ENCODE measurements around the gene MICALL2.

Gene MICALL2

DNA sequence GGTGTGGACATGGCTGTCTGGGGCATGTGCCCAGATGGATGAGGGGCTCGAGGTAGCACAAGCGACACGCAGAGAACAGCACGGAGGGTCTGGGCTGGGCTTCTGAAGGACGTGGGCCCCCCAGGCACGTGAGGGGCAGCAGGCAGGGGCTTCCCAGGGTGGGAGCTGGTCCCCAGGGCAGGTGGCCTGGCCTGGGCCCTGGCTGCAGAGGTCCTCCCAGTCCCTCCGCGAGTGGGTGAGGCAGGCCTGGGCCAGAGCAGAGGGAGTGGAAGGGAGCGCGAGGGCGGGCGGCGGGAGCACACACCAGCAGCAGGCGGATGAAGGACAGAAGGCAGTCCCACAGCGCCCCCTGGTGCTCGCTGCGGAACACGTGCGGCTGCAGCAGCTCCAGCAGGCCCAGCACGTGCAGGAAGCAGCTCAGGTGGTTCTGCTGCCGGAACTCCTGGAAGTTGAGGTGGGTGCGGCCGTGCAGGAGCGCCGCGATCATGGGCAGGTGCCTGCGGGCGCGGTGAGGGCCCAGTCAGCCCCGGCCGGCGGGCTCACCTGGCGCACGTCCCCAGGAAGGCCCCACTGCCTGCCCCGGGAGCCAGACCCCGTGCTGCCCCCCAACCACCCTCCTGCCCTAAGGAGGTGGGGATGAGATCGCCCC lies 14.7 kb upstream of the MICALL2 start:
- H4K8ac ChIP-seq (ENCODE audit: low read length), result no peak overlapping the region

DNA sequence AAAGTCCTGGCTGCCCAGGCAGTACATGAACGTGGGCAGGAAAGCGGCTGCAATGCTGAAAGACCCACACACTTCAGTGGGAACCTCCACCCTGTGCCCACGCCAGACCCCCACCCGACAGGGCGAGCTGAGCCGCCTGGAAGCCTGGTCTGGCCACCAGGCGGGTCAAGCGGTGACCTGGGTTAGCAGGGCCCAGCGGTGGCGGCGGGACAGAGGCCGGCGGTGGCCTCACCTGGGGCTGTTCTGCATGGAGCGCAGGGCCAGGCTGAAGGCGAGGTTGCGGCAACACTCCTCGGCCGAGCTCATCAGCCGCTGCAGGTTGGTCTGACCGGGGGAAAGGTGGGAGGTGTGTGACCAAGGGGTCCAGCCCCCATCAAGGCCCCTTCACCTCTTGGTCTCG lies 11.6 kb upstream of the MICALL2 start:
- H3K27ac ChIP-seq (ENCODE audit: low read length, poor library complexity, severe bottlenecking), result no peak overlapping the region
- H3K4ac ChIP-seq (ENCODE audit: low read depth in 1 of 2, low read length in 2 of 2), result no peak overlapping the region
- H3K4me2 ChIP-seq (ENCODE audit: low read length, poor library complexity, severe bottlenecking), result no peak overlapping the region
- H3K9me3 ChIP-seq (ENCODE audit: control insufficient read depth, low read length), result no peaks in the 10 kb centered on the region
- H3K18ac ChIP-seq (ENCODE audit: low read depth in 1 of 2, low read length in 2 of 2), result no peak overlapping the region
- H3K4me3 ChIP-seq (ENCODE audit: insufficient read depth in 1 of 2, low read depth in 1 of 2, low read length in 2 of 2), result no peak overlapping the region
- no peak overlapping the region for H2BK120ac ChIP-seq (ENCODE audit: low read depth, low read length)
- peaks cover 28 to 86% of the 10 kb centered on the region in 2 experiments for H3K36me3 ChIP-seq (ENCODE audit: control insufficient read depth in 1 of 2, insufficient read depth in 2 of 2, low read depth in 1 of 2, low read length in 2 of 2)
- H2BK5ac ChIP-seq (ENCODE audit: low read depth, low read length, poor library complexity, severe bottlenecking), result no peak overlapping the region
- peaks cover 15% of the 10 kb centered on the region for H3K4me1 ChIP-seq (ENCODE audit: control insufficient read depth, insufficient read depth, low read depth, low read length)
- H3K14ac ChIP-seq (ENCODE audit: low read length in 2 of 2), result no peak overlapping the region
- no peak overlapping the region for H4K8ac ChIP-seq (ENCODE audit: low read length)
- H3K27me3 ChIP-seq (ENCODE audit: control insufficient read depth in 1 of 2, insufficient read depth in 1 of 2, low read length in 2 of 2), result no peaks in the 10 kb centered on the region
- no peak overlapping the region for H2BK15ac ChIP-seq (ENCODE audit: low read depth, poor library complexity, severe bottlenecking)
- H3K79me1 ChIP-seq (replicated peaks; ENCODE audit: low read length, poor library complexity, severe bottlenecking), result peaks cover 1% of the 10 kb centered on the region
- H3K9ac ChIP-seq (ENCODE audit: low read length), result no peak overlapping the region
- H3K23ac ChIP-seq (ENCODE audit: low read length in 2 of 2), result no peak overlapping the region
- no peak overlapping the region for H4K91ac ChIP-seq (ENCODE audit: low read length)
- H2AK5ac ChIP-seq (ENCODE audit: low read length, severe bottlenecking), result no peak overlapping the region
- no peak for DNase-seq
- no peak overlapping the region for H2AFZ ChIP-seq (ENCODE audit: low read depth, low read length)
- 99% methylated on average over 18 of the region's 21 CpGs for WGBS
- no peak overlapping the region for H2BK12ac ChIP-seq (ENCODE audit: low read length in 2 of 2)

More for the DNA sequence above, 14.7 kb upstream of the MICALL2 start:
- Histone ChIP-seq H3K27ac (ENCODE audit: low read length, poor library complexity, severe bottlenecking) (no peak overlapping the region), H2BK15ac (ENCODE audit: low read depth, poor library complexity, severe bottlenecking) (no peak overlapping the region), H3K18ac (ENCODE audit: low read depth in 1 of 2, low read length in 2 of 2) (no peak overlapping the region), H4K91ac (ENCODE audit: low read length) (no peak overlapping the region), H3K4ac (ENCODE audit: low read depth in 1 of 2, low read length in 2 of 2) (no peak overlapping the region), H2BK120ac (ENCODE audit: low read depth, low read length) (no peak overlapping the region), H2BK5ac (ENCODE audit: low read depth, low read length, poor library complexity, severe bottlenecking) (no peak overlapping the region), H3K4me3 (ENCODE audit: insufficient read depth in 1 of 2, low read depth in 1 of 2, low read length in 2 of 2) (no peak overlapping the region), H3K36me3 (ENCODE audit: control insufficient read depth in 1 of 2, insufficient read depth in 2 of 2, low read depth in 1 of 2, low read length in 2 of 2) (peaks cover 34 to 99% of the 10 kb centered on the region in 2 experiments), H3K9ac (ENCODE audit: low read length) (no peak overlapping the region), H3K27me3 (ENCODE audit: control insufficient read depth in 1 of 2, insufficient read depth in 1 of 2, low read length in 2 of 2) (no peaks in the 10 kb centered on the region), H2BK12ac (ENCODE audit: low read length in 2 of 2) (no peak overlapping the region), H3K4me1 (ENCODE audit: control insufficient read depth, insufficient read depth, low read depth, low read length) (peaks cover 3% of the 10 kb centered on the region), H3K4me2 (ENCODE audit: low read length, poor library complexity, severe bottlenecking) (no peak overlapping the region), H3K14ac (ENCODE audit: low read length in 2 of 2) (no peak overlapping the region), H2AK5ac (ENCODE audit: low read length, severe bottlenecking) (no peak overlapping the region), H3K9me3 (ENCODE audit: control insufficient read depth, low read length) (no peaks in the 10 kb centered on the region), H3K23ac (ENCODE audit: low read length in 2 of 2) (no peak overlapping the region), H3K79me1 (replicated peaks; ENCODE audit: low read length, poor library complexity, severe bottlenecking) (no peaks in the 10 kb centered on the region), H2AFZ (ENCODE audit: low read depth, low read length) (no peak overlapping the region)
- peak; percentile 77 for DNase-seq
- 38% methylated on average over 37 of the region's 37 CpGs for WGBS

DNA sequence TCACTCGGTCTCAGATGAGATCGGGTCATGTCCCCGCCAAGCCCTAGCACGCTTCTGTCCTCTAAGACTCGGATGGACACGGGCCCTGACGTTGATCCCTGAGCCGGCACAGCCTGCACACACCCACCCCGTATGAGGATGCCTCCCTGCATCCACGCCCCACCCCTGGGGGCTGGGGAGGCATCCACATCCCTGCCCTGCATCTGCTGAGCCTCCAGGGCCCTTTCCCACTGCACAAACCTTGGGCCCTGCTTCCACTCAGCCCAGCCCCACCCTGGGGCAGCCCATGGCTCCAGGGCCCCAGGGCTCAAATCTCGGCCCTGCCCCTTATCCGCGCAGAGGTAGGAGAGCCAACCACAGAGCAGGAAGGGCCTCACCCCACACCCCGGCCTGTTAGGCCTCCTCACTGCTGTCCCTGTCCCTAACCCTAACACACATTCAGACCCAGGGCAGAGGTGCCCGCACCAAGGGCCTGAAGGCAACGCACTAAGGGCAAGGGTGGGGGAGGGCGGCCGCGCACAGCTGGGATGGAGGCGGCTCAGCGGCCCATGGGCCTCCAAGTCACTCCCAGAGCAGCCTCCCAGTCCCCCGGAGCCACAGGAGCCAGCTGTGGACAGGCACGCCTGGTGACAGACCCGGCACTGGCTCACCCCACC lies 9.5 kb upstream of the MICALL2 start:
- Histone ChIP-seq H2AFZ (ENCODE audit: low read depth, low read length) (no peak overlapping the region), H3K36me3 (ENCODE audit: control insufficient read depth in 1 of 2, insufficient read depth in 2 of 2, low read depth in 1 of 2, low read length in 2 of 2) (peaks cover 28 to 66% of the 10 kb centered on the region in 2 experiments), H3K27ac (ENCODE audit: low read length, poor library complexity, severe bottlenecking) (no peak overlapping the region), H2BK120ac (ENCODE audit: low read depth, low read length) (no peak overlapping the region), H3K9ac (ENCODE audit: low read length) (no peak overlapping the region), H3K4me1 (ENCODE audit: control insufficient read depth, insufficient read depth, low read depth, low read length) (peaks cover 13% of the 10 kb centered on the region), H3K4me2 (ENCODE audit: low read length, poor library complexity, severe bottlenecking) (no peak overlapping the region), H3K4me3 (ENCODE audit: insufficient read depth in 1 of 2, low read depth in 1 of 2, low read length in 2 of 2) (no peak overlapping the region), H3K4ac (ENCODE audit: low read depth in 1 of 2, low read length in 2 of 2) (no peak overlapping the region), H3K79me1 (replicated peaks; ENCODE audit: low read length, poor library complexity, severe bottlenecking) (peaks cover 1% of the 10 kb centered on the region), H4K91ac (ENCODE audit: low read length) (no peak overlapping the region), H3K27me3 (ENCODE audit: control insufficient read depth in 1 of 2, insufficient read depth in 1 of 2, low read length in 2 of 2) (no peaks in the 10 kb centered on the region), H2AK5ac (ENCODE audit: low read length, severe bottlenecking) (no peak overlapping the region), H3K18ac (ENCODE audit: low read depth in 1 of 2, low read length in 2 of 2) (no peak overlapping the region), H4K8ac (ENCODE audit: low read length) (no peak overlapping the region), H3K14ac (ENCODE audit: low read length in 2 of 2) (no peak overlapping the region), H2BK5ac (ENCODE audit: low read depth, low read length, poor library complexity, severe bottlenecking) (no peak overlapping the region), H2BK15ac (ENCODE audit: low read depth, poor library complexity, severe bottlenecking) (no peak overlapping the region), H2BK12ac (ENCODE audit: low read length in 2 of 2) (no peak overlapping the region), H3K23ac (ENCODE audit: low read length in 2 of 2) (no peak overlapping the region), H3K9me3 (ENCODE audit: control insufficient read depth, low read length) (no peaks in the 10 kb centered on the region)
- no peak for DNase-seq
- 95% methylated on average over 24 of the region's 24 CpGs for WGBS

DNA sequence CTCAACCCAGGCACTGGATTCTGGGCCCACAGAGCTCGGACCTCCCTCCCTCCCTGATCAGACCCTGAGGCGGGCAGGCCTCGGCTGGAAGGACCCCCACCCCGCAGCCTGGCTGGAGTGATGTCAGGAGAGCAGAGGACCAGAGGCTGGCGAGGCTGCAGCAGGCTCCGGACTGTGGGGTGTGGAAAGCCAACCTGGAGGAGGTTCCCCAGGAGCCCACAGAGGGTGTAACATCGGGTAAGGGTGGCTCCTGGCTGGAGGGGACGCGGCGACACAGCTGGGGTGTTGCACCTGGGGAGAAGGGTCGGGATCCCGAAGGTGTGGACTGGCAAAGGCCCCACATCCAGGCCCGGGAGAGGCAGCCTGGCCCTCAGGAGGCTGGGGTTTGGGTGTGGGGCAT lies 8.9 kb upstream of the MICALL2 start:
- Histone ChIP-seq H3K4me1 (ENCODE audit: control insufficient read depth, insufficient read depth, low read depth, low read length) (peaks cover 12% of the 10 kb centered on the region), H3K4me2 (ENCODE audit: low read length, poor library complexity, severe bottlenecking) (no peak overlapping the region), H2AK5ac (ENCODE audit: low read length, severe bottlenecking) (no peak overlapping the region), H4K91ac (ENCODE audit: low read length) (no peak overlapping the region), H3K9me3 (ENCODE audit: control insufficient read depth, low read length) (no peaks in the 10 kb centered on the region), H3K4ac (ENCODE audit: low read depth in 1 of 2, low read length in 2 of 2) (no peak overlapping the region), H2BK5ac (ENCODE audit: low read depth, low read length, poor library complexity, severe bottlenecking) (no peak overlapping the region), H3K14ac (ENCODE audit: low read length in 2 of 2) (no peak overlapping the region), H3K27ac (ENCODE audit: low read length, poor library complexity, severe bottlenecking) (no peak overlapping the region), H2AFZ (ENCODE audit: low read depth, low read length) (no peak overlapping the region), H4K8ac (ENCODE audit: low read length) (no peak overlapping the region), H2BK120ac (ENCODE audit: low read depth, low read length) (no peak overlapping the region), H3K18ac (ENCODE audit: low read depth in 1 of 2, low read length in 2 of 2) (no peak overlapping the region), H3K79me1 (replicated peaks; ENCODE audit: low read length, poor library complexity, severe bottlenecking) (peaks cover 1% of the 10 kb centered on the region), H3K27me3 (ENCODE audit: control insufficient read depth in 1 of 2, insufficient read depth in 1 of 2, low read length in 2 of 2) (no peaks in the 10 kb centered on the region), H3K9ac (ENCODE audit: low read length) (no peak overlapping the region), H2BK15ac (ENCODE audit: low read depth, poor library complexity, severe bottlenecking) (no peak overlapping the region), H2BK12ac (ENCODE audit: low read length in 2 of 2) (no peak overlapping the region), H3K23ac (ENCODE audit: low read length in 2 of 2) (no peak overlapping the region), H3K36me3 (ENCODE audit: control insufficient read depth in 1 of 2, insufficient read depth in 2 of 2, low read depth in 1 of 2, low read length in 2 of 2) (peaks cover 23 to 60% of the 10 kb centered on the region in 2 experiments), H3K4me3 (ENCODE audit: insufficient read depth in 1 of 2, low read depth in 1 of 2, low read length in 2 of 2) (no peak overlapping the region)
- no peak for DNase-seq
- WGBS, result 98% methylated on average over 13 of the region's 13 CpGs

Data from mesenchymal stem cell (in vitro differentiated cells and primary cell).